ENCODE measurements around the gene MAX. TPM values are rescaled to one million over a fixed set of nuclear protein-coding genes. Genes with fewer than 3 reads are reported as not detected.

MAX gene
- total RNA-seq, 2 experiments from 2014 or later: 159 to 171 TPM

DNA sequence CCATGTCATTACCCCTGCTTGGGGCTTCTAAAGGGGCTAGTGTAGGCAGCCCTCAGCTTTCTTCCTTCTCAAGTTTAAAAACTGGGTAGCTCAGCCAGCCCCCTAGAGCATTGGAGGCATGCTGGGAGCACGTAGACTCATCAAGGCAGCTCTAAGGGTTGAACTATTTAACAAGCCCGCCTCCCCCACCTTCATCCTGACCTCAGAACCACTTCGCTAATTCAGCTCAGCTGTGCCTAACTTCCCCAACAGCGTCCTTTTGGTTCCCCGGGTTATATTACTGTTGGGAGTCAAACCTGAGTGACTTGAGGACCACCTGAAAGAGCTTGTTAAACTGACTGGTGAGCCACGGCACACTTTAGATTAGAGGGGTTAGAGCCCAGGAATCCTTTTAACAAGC, 30.1 kb downstream of the MAX start:
- Histone ChIP-seq H3K4me1 (ENCODE audit: insufficient read depth, low read length) (peaks cover 19% of the 10 kb centered on the region), H3K9me3 (ENCODE audit: control insufficient read depth in 1 of 2, insufficient read depth in 1 of 2, low read length in 2 of 2) (no peaks in the 10 kb centered on the region), H3K36me3 (ENCODE audit: insufficient read depth, low read length) (peaks cover 76% of the 10 kb centered on the region), H3K4me3 (ENCODE audit: low read length) (no peak overlapping the region), H3K27ac (ENCODE audit: low read depth in 1 of 2, low read length in 2 of 2) (no peak overlapping the region), H3K27me3 (ENCODE audit: control insufficient read depth in 1 of 2, insufficient read depth in 2 of 2, low read length in 2 of 2) (no peaks in the 10 kb centered on the region)
- ChIA-PET POLR2A (no interaction called here), CTCF (no interaction called here)
- peaks cover 89% of the 10 kb centered on the region for H3K36me3 Mint-ChIP-seq (ENCODE audit: low read depth)
- DNase-seq (no peak), ATAC-seq (ENCODE audit: poor library complexity) (no peak)
- H3K9me3 Mint-ChIP-seq: no peaks in the 10 kb centered on the region
- H3K27ac Mint-ChIP-seq: peak overlapping the region; percentile 33
- H3K4me1 Mint-ChIP-seq (ENCODE audit: low read depth): peaks cover 22% of the 10 kb centered on the region
- TF ChIP-seq CTCF (IDR thresholded peaks at IDR 0.05): no peak
- intact Hi-C loops (cut with DNase I, micrococcal nuclease): no loop called here
- H3K27me3 Mint-ChIP-seq: no peaks in the 10 kb centered on the region
- H3K4me3 Mint-ChIP-seq: no peak overlapping the region

- ATAC-seq (ENCODE audit: poor library complexity) (no peak), DNase-seq (no peak)
- H3K36me3 Mint-ChIP-seq (ENCODE audit: low read depth): peaks cover 87% of the 10 kb centered on the region
- no peaks in the 10 kb centered on the region for H3K27me3 Mint-ChIP-seq
- H3K4me3 ChIP-seq (ENCODE audit: low read length): no peak overlapping the region
- peaks cover 22% of the 10 kb centered on the region for H3K4me1 Mint-ChIP-seq (ENCODE audit: low read depth)
- no peaks in the 10 kb centered on the region for H3K27me3 ChIP-seq (ENCODE audit: control insufficient read depth in 1 of 2, insufficient read depth in 2 of 2, low read length in 2 of 2)
- peaks cover 69% of the 10 kb centered on the region for H3K36me3 ChIP-seq (ENCODE audit: insufficient read depth, low read length)
- H3K27ac Mint-ChIP-seq: no peak overlapping the region
- CTCF ChIA-PET: no interaction called here
- intact Hi-C loops (cut with DNase I, micrococcal nuclease): no loop called here
- H3K9me3 ChIP-seq (ENCODE audit: control insufficient read depth in 1 of 2, insufficient read depth in 1 of 2, low read length in 2 of 2): no peaks in the 10 kb centered on the region
- H3K4me1 ChIP-seq (ENCODE audit: insufficient read depth, low read length): peaks cover 19% of the 10 kb centered on the region
- no peaks in the 10 kb centered on the region for H3K9me3 Mint-ChIP-seq
- H3K27ac ChIP-seq (ENCODE audit: low read depth in 1 of 2, low read length in 2 of 2): no peak overlapping the region
- H3K4me3 Mint-ChIP-seq: no peak overlapping the region
- no peak for TF ChIP-seq CTCF (IDR thresholded peaks at IDR 0.05)
- POLR2A ChIA-PET: no interaction called here
Observed at GRCh38 chr14:65071544-65071943, 30.8 kb downstream of the MAX start.

DNA sequence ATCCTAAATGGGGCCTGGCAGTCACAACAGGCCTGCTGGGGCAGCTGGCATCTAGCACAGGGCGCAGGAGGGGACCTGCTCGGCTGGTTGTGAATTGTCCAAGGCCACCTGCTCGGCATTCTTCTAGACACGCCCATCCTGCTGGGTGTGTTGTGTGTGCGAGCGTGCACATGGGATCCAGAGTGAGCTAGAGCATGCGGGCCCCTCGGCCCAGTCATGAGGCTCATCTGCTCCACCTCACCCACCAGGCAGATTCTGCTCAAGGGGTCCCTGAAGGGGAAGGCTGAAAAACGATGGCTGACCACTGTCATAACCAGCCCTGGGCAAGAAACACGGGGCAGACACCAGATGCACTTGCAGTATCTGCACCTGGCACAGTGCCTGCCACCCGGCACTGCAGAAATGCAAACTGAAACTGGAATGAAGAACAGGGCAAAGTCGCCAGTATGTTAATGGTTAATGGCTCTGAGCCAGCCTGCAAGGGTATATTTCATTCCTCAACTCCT, 31.8 kb downstream of the MAX start:
- no peaks in the 10 kb centered on the region for H3K27me3 Mint-ChIP-seq
- no peak overlapping the region for H3K27ac ChIP-seq (ENCODE audit: low read depth in 1 of 2, low read length in 2 of 2)
- H3K36me3 ChIP-seq (ENCODE audit: insufficient read depth, low read length): peaks cover 67% of the 10 kb centered on the region
- CTCF ChIA-PET: no interaction called here
- ATAC-seq (ENCODE audit: poor library complexity) (no peak), DNase-seq (no peak)
- H3K4me3 ChIP-seq (ENCODE audit: low read length): no peak overlapping the region
- no peaks in the 10 kb centered on the region for H3K27me3 ChIP-seq (ENCODE audit: control insufficient read depth in 1 of 2, insufficient read depth in 2 of 2, low read length in 2 of 2)
- H3K4me3 Mint-ChIP-seq: no peak overlapping the region
- H3K9me3 Mint-ChIP-seq: no peaks in the 10 kb centered on the region
- peaks cover 16% of the 10 kb centered on the region for H3K4me1 ChIP-seq (ENCODE audit: insufficient read depth, low read length)
- H3K4me1 Mint-ChIP-seq (ENCODE audit: low read depth): peaks cover 19% of the 10 kb centered on the region
- POLR2A ChIA-PET: no interaction called here
- peaks cover 86% of the 10 kb centered on the region for H3K36me3 Mint-ChIP-seq (ENCODE audit: low read depth)
- intact Hi-C loops (cut with DNase I, micrococcal nuclease): no loop called here
- no peak for TF ChIP-seq CTCF (IDR thresholded peaks at IDR 0.05)
- no peak overlapping the region for H3K27ac Mint-ChIP-seq
- H3K9me3 ChIP-seq (ENCODE audit: control insufficient read depth in 1 of 2, insufficient read depth in 1 of 2, low read length in 2 of 2): no peaks in the 10 kb centered on the region

Measured in CD4-positive, alpha-beta T cell (primary cell).